Occipital lobe (tissue), 2 donors: ENCODE measurements around the gene AKAP17A. TPM values are rescaled to one million over a fixed set of nuclear protein-coding genes. Genes with fewer than 3 reads are reported as not detected.
"Not testable (repeated sequence)": the region's sequence is repeated elsewhere in the genome, so short reads cannot be mapped to it uniquely, and the experiment has no call there.

Experiments used
- DNase-seq: peaks from one replicate; lab custom pipeline; 2025; lab: John Stamatoyannopoulos, UW
- total RNA-seq: library from RNA; depleted of rRNA; stranded (reverse); fragments of >200 nt; gene quantifications from one replicate; pipeline ENCODE4 v1.2.3, GENCODE V29; 2014

The AKAP17A gene
- total RNA-seq, 1 donor from 2014 or later, result 11.5 TPM

GRCh38 chrX:1601768-1602085 is 10.3 kb downstream of the AKAP17A start:
- no peak for DNase-seq

- no peak for DNase-seq
Observed at GRCh38 chrX:1602299-1602698, 10.9 kb downstream of the AKAP17A start.

DNA sequence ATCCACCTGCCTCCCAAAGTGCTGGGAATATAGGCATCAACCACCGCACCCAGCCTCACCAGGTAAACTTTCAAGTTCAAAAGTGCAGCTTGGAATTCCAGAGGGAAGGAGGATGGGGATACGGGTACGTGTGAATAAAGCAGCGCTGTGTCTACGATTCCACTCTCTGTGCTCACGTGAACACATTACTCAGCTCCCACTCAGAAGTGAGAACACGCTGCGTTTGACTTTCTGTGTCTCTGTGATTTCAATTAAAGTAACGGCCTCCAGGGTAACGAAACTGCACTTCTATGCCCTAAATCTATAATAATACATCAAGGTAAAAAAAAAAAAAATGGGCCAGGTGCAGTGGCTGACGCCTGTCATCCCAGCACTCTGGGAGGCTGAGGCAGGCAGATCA is 15.1 kb downstream of the AKAP17A start:
- DNase-seq, result no peak

DNA sequence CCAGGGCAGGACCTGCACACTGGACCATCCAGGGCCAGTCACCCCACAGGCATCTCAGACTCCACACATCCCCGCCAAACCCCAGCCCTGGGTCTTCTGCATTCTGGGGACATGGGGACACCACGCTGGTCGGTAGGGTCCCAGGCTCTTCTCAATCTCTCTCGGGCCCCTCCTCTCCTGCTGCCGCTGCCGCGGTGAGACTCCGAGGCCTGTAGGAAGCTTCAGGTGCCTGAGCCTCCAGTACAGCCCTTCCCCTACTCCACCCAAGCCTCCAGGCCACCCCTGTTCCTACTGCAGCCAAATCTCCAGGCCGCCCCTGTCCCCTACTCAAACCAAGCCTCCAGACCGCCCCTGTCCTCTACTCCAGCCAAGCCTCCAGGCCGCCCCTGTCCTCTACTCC is 17.9 kb downstream of the AKAP17A start:
- no peak for DNase-seq

GRCh38 chrX:1609762-1610161 is 18.4 kb downstream of the AKAP17A start:
- DNase-seq, result no peak

DNA sequence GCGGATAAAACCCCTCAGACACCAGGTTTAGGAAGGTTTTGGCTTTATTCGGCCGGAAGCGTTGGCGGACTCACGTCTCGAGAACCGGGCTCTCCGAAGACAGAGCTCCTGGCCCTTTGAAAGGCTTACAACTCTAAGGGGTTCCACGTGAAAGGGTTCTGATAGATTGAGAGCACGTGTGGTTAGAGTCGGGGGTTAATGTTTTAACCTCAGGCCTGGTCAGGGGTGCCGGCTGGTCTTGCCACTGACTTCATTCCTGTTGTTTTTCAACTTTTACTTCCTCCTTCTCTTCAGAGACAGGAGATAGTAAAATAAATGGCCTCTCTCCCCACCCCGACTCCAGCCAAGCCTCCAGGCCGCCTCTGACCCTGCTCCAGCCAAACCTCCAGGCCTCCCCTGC is 18.8 kb downstream of the AKAP17A start:
- DNase-seq, result no peak

DNA sequence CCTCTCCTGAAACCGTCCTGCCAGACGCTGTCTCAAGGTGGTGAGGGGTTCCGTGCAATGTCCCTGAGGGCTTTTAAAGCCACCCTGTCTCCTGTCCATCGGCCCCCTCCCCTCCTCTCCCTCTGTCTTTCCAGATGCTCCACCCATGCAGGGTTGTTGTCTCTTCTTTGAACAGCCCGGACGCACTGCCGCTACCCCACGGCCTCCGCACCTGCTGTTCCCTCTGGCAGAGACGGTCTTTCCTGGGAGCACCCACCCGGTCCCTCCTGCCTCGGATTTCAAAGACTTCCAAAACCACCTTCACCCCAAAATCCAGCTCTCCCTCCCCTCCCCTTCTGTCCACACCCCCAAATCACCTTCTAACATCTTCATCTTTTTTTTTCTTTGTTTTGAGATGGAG is 19.3 kb downstream of the AKAP17A start:
- no peak for DNase-seq

GRCh38 chrX:1612641-1613286 is 21.4 kb downstream of the AKAP17A start:
- DNase-seq, result no peak

DNA sequence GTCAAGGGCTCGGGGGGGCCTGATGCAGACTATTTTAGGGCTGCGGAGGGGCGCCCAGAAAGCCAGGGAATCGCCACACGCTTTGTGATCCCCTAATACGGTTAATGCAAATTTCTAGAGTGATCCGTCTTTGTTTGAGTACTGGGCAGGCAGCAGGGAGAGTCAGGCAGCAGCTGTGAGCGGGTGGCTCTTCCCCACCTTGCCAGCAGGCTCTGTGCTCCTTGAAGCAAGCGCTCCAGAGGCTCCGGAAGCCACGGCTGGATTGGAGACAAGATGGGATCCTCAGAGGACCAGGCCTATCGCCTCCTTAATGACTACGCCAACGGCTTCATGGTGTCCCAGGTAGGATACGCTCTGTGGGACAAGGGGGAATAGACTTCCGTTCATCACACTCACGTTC is 23.5 kb downstream of the AKAP17A start, which contains the start of gene ASMT:
TSS of gene ASMT (plus strand) at position 133 of the 400 bp plus-strand sequence. CDS start at position 274, 141 bp downstream.
- no peak for DNase-seq

DNA sequence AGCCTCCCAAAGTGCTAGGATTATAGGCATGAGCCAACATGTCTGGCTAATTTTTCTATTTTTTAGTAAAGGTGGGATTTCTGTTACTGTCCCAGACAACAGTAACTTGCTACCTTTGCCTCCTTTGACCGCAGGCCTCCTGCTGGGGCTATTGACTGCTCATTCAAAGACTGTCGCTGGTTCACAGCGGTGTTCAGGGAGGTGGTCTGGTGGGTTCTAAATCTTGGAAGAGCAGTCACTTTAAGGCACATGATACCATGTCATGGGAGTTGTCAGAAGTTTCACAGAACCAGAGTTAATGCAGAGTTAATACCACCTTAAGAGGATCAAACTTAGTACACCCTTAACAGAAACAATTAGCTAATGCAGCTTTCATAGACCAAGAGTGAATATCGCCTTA is 27.3 kb downstream of the AKAP17A start:
- DNase-seq, result no peak

DNA sequence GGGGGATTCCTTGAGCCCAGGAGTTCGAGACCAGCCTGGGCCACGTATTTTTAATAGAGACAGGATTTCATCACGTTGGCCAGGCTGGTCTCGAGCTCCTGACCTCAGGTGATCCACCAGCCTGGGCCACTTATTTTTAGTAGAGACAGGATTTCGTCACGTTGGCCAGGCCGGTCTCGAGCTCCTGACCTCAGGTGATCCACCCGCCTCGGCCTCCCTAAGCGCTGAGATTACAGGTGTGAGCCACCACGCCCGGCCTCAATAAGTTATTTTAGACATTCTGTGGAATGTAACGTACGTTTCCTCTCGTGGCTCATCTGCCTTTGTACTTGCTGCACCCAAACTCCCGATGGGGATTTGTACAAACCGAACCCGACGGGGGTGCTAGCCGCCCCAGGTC is 32.3 kb downstream of the AKAP17A start:
- DNase-seq, result no peak

DNA sequence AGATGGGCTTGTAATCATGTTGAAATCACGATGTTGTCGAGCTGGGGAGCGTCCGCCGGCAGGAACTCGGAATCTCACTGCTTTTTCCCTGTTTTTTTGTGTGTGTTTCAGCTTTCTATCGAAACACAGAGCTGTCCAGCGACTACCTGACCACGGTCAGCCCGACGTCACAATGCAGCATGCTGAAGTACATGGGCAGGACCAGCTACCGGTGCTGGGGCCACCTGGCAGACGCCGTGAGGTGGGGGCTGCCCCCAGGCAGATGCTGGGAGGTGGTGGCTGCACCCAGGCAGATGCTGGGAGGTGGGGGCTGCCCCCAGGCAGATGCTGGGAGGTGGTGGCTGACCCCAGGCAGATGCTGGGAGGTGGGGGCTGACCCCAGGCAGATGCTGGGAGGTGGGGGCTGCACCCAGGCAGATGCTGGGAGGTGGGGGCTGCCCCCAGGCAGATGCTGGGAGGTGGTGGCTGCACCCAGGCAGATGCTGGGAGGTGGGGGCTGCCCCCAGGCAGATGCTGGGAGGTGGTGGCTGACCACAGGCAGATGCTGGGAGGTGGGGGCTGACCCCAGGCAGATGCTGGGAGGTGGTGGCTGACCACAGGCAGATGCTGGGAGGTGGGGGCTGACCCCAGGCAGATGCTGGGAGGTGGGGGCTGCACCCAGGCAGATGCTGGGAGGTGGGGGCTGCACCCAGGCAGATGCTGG is 32.9 kb downstream of the AKAP17A start:
- DNase-seq, result not testable (repeated sequence)

- DNase-seq, result not testable (repeated sequence)
Observed at GRCh38 chrX:1624861-1625215, 33.4 kb downstream of the AKAP17A start.

DNA sequence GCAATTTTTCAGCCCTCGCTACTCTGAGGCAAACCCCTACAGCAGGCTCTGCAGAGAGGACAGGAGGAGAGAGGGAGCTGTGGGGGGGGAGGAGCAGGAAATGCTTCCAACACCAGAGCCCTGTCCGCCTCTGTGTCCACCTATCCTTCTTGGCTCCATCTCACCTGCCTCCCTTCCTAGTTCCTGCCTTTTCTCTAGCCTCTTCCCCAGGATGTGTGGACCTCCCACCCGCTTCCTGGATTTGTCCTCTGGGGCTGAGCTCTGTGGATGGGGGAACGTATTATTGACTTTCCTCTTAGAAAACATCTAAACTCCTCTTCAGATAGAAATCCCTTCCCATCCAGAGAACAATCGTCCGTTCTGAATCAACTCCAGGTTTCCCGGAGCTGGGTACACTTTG is 37.8 kb downstream of the AKAP17A start:
- no peak for DNase-seq

DNA sequence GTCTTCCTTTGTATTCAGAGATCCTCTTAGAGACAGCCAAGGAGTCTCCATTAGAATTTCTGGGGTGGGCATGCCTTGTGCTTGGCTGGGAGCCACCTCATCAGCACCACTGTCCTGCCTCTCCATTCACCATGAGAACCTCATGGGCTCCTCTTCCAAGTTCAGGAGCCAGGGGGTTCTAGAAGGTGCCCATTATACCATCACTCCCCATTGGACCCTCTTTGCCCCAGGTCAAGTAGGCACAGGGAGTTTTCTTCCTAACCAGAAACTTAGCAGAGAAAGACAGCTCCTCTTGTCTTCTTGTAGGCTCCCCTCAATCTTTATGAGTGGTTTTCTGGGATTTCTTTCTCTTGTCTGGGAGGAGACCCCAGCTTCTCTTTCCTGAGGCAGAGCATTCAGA is 54.6 kb downstream of the AKAP17A start:
- DNase-seq, result no peak

DNA sequence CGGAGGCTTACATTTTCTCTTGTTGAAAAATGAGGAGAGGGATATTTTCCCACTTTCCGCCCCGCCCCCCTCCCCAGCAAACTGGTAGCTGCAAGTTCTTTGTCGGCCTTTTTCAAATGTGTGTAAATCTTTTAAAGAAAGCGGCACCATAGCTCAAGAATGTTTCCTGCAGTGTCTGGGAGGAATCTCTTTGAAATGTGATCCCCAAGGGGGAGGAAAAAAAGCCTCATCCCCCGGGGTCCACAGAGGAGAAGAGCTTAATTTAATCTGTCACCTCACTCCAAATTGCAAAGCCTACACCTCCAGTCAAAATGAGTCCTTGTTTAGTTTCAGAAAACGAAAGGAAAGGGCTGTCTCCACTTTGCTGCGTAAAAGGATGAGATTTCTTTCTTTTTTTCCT is 58.2 kb downstream of the AKAP17A start:
- no peak for DNase-seq

Other genes starting within 250 kb of the AKAP17A start
- gene SLC25A6, start 199.5 kb upstream of the AKAP17A start, total RNA-seq, result 126 TPM
- 11.1 TPM for gene ASMTL, start 138.7 kb upstream of the AKAP17A start, total RNA-seq
- 0.16 TPM for gene P2RY8, start 54.4 kb upstream of the AKAP17A start, total RNA-seq
- gene ASMT, start 23.5 kb downstream of the AKAP17A start, total RNA-seq, result 0.62 TPM